ENCODE results near the gene HOXA6.

DNA sequence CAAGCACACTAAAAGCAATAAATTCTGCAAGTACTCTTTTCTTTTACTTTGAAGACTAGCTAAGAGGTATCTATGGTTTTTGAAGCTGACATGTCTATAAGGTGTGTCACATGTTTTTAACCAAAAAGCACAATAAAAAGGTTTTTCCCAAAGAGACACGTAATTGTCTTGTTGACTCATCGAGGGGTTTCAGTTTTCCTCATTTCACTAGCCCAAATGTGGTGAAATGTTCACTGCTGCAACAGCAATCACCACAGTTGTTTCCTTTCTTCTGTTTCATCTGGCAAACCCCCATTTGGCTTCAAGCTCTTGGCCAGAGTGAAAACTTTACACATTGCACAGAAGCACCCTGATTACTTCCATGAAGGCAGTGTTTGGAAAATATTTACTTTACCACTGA lies 13.2 kb downstream of the HOXA6 start:
- no peak for TF ChIP-seq CTCF (IDR thresholded peaks at IDR 0.05)
- TF ChIP-seq SIN3A (IDR thresholded peaks at IDR 0.05; ENCODE audit: borderline replicate concordance, insufficient read depth, low read depth, low read length), result no peak
- TF ChIP-seq REST (IDR thresholded peaks at IDR 0.05; ENCODE audit: insufficient read depth in 1 of 2, low read depth in 2 of 2, low read length in 1 of 2), result no peak
- no peak for TF ChIP-seq POLR2AphosphoS5 (IDR thresholded peaks at IDR 0.05; ENCODE audit: low read depth, low read length)
- TF ChIP-seq TCF7L2 (IDR thresholded peaks at IDR 0.05; ENCODE audit: low read depth, low read length), result peak; percentile 43; the same call in 1 of the 2 replicates

All from Panc1 (cell line).